Raji (cell line): ENCODE results near the gene GLS.

Experiments used
- POLR2A ChIP-seq: IDR thresholded peaks from 2 replicates; pipeline ENCODE4 v1.6.1; 2011; ENCODE audit warnings: low read depth, low read length, control low read depth; ENCODE audit not compliant: insufficient read depth

GLS gene

DNA sequence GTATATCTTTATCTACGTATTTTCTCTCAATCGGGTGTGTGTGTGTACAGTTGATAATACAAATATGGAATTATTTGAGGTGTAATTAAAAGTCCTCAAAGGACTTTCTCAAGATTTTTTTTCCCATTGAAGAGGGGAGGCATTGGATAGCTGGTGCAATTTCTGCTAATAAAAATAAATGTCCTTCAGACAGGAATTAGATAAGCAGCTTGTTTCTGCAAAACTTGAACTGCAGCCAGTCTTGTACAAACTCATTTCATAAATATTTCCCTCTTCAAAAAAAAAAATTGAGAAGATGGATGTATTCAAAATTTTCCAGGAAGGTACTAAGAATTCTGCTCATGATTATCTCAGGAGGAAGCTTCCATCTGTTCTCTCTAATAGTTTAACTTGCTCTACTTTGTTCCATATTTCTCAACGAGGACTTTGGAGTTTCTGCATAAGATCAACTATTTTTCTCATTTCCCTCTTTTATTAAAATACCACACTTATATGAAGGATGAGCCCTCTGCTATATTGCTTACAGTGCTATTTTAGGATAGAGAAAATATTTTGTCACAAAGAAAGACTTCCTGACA is 33.0 kb upstream of the GLS start:
- TF ChIP-seq POLR2A = no peak

- no peak for TF ChIP-seq POLR2A
Measured at GRCh38 chr2:190849774-190850173, 30.8 kb upstream of the GLS start.

DNA sequence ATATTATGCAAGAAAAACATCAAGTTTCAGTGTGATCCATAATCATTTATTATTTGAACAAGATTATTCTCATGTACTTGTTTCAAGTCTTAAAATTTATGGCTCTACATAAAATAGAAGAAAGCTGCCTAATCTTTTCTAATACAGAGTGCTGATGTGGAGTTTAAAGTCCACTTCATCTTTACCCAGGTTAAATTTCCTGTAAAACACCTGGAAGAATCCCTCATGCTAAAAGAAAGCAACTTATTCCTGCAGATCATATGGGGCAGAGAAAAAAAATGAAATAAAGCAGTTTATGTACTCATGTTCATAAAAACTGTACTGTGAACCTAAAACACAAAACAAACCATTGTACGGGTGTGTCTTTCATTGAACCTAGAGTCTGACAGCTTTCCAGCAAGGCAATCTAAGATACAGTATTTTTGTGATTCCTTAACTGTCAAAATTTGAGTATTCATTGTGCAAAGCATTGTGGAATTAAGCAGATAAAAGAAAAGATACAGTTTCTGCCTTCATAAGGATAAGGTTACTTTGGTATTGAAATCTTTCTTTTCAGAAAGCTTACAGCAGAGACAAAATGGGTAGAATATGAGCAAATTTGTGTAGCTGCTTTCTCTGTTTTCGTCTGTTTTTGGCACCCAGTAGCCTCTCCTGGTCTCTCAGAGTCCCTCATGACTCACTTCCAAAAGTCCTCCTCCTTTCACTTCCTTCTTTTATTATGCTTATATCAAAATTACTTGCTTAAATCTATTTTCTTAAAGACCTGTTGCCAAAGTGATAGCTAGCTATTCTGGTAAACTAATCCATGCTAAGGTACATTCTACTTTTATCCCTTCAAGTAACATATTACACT is 26.9 kb upstream of the GLS start:
- TF ChIP-seq POLR2A = no peak

DNA sequence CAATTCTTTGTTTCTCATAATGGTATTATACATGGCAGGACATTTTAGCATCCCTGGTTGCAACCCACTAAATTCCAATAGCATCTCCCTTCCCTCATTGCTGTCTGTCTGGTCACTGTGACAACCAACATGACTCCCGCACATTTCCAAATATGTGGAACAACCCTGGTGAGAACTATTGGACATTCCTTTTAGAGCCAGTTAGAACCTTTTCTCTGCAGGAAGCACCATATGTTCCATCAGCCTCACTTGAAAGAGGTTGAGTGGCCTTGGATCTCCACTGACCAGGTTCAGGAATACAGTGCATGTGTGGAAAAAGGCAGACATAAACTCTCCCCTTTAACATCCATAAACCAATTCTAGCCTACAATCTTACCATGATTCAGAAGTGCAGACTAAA is 25.9 kb upstream of the GLS start:
- no peak for TF ChIP-seq POLR2A

- TF ChIP-seq POLR2A = no peak
Measured at GRCh38 chr2:190855245-190855644, 25.4 kb upstream of the GLS start.

- TF ChIP-seq POLR2A = no peak
Measured at GRCh38 chr2:190856985-190857384, 23.6 kb upstream of the GLS start.

DNA sequence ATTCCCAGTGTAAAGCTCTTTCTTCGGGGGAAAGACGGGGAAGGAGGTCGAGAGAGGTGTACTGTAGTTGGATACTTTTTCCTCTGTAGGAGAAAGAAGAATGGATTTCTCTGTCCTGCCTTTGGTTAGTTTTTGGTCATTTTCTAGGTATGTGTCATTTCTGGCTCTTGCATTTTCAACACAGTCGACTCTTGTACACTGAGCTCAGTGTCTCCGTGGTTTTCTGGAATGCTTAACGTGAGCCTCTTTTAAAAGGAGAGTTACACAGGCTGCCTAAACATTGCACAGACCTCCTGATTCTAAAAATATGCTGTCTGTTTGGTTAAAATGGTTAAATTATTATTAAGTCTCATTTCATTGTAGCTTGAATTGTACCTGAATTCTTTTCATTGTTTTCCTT is 21.8 kb upstream of the GLS start:
- no peak for TF ChIP-seq POLR2A

GRCh38 chr2:190859347-190860297 is 21.0 kb upstream of the GLS start:
- no peak for TF ChIP-seq POLR2A

GRCh38 chr2:190860985-190861680 is 19.5 kb upstream of the GLS start:
- no peak for TF ChIP-seq POLR2A

DNA sequence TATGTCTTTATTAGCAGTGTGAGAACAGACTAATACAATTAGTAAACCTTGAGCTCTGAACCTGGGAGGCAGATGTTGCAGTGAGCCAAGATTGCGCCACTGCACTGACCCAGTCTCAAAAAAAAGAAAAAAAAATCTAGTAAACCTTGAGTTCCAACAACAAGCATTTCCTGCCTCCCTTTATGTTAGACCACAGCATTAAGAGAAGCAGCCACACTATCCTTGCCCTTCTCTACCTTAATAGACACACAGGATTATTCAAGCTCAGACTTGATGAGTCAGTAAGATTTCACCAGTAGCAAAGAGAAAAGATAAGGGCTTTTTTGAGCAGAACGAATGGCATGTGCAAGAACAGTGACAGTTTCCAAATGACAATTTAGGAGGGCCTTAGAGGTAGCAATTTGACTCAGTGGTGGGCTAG is 18.0 kb upstream of the GLS start:
- TF ChIP-seq POLR2A = no peak

- TF ChIP-seq POLR2A = no peak
Measured at GRCh38 chr2:190863946-190864345, 16.7 kb upstream of the GLS start.

GRCh38 chr2:190864375-190864774 is 16.2 kb upstream of the GLS start:
- no peak for TF ChIP-seq POLR2A

DNA sequence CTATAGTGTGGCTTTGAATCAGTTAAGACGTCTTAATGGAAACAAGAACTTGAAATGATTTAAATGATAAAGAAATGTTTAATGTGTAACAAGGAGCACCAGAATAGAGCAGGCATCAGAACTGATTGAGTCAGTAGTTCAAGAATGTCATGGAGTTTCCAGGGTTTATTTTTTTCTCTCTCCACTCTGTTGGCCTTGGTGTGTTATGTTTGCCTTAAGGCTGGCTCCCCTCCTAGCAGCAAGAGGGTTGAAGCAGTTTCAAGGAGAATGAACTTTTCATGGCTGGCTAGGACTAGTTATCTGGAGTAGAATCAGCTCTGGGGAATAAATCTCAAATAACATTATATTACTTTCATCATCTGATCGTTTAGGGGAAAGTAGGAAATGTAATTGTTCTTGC is 13.4 kb upstream of the GLS start:
- TF ChIP-seq POLR2A = no peak

DNA sequence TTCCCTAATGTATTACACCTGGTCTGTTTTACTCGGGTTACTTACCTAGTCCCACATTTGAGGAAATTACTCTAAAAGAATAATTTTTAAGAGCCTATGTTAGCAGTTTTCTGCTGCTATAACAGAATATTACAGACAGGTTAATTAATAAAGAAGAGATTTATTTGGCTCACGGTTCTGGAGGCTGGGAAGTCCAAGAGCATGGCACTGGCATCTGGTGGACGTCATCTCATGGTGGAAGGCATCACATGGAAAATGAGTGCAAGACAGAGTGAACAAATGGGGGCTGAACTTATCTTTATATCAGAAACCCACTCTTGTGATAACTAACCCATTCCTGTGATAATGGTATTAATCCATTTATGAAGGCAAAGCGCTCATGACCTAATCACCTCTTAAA is 12.8 kb upstream of the GLS start:
- TF ChIP-seq POLR2A = no peak

DNA sequence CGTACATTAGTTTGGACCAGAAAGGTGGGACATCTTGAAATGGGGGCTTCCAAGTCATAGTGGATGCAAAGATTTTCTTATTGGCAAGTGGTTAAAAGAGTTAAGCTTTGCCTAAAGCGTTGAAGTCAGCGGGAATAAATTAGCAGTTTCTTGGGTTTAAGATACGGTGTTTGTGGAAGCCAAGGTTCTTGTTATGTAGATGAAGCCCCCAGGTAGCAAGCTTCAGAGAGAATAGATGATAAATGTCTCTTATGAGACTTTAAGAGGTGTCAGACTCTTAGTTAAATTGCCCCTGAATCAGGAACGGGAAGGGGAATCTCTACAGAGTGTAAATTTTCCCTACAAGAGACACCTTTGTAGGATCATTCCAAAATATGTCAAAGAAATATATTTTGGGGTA is 10.9 kb upstream of the GLS start:
- TF ChIP-seq POLR2A = no peak

GRCh38 chr2:190875891-190876290 is 4.7 kb upstream of the GLS start:
- no peak for TF ChIP-seq POLR2A

- no peak for TF ChIP-seq POLR2A
Measured at GRCh38 chr2:190876631-190877030, 4.0 kb upstream of the GLS start.
